ENCODE results near the gene UBE2O.

- no peak for TF ChIP-seq CTCF (IDR thresholded peaks at IDR 0.05)
- TF ChIP-seq POLR2A (IDR thresholded peaks at IDR 0.05) = no peak
These were observed 25.3 kb downstream of the UBE2O start for GRCh38 chr17:76427501-76428231.
